T-cell (primary cell): ENCODE measurements around the gene POC1A. TPM values are rescaled to one million over a fixed set of nuclear protein-coding genes. Genes with fewer than 3 reads are reported as not detected.

Source experiments
- ATAC-seq, 4 experiments: fragments of 200-7000 bp in 3 of 4; fragments of 150-1000 bp in 1 of 4; cut with Tn5 transposase; replicated peaks in 1 of 4; 1 replicate in 3 of 4; 2 replicates in 1 of 4; pipeline ENCODE4 v1.10.0; 2021; ENCODE audit warnings: moderate library complexity in 3 of 4, mild to moderate bottlenecking in 2 of 4, moderate number of reproducible peaks in 1 of 4
- CTCF ChIA-PET, 2 donors: fragments of 300-600 bp; sonication (Branson Sonifier 250); formaldehyde crosslinking; loops; one replicate each; lab custom pipeline; 2022; ENCODE audit warnings: antibody characterized with exemption in 2 of 2; lab: Charles Lee
- POLR2A ChIA-PET, 2 donors: fragments of 300-600 bp; sonication (Branson Sonifier 250); formaldehyde crosslinking; loops; one replicate each; lab custom pipeline; 2022; ENCODE audit warnings: antibody characterized with exemption in 2 of 2; lab: Charles Lee
- DNase-seq, 35 experiments: peaks; one replicate each; pipeline versions ENCODE4 v3.0.0 to v3.0.0-alpha.2; 2013 to 2023
- H3K27ac ChIP-seq: one replicate; pipeline ENCODE4 v1.5.1; 2013; ENCODE audit warnings: low read length
- H3K27me3 ChIP-seq, 2 experiments: replicated peaks in 1 of 2; 1 replicate in 1 of 2; 2 replicates in 1 of 2; pipeline versions ENCODE4 v1.6.1 to v1.7.0; 2013; ENCODE audit warnings: low read length in 1 of 2, mixed read lengths in 1 of 2; ENCODE audit not compliant: control insufficient read depth in 2 of 2, insufficient read depth in 2 of 2; ENCODE audit errors: extremely low read depth in 1 of 2
- H3K36me3 ChIP-seq, 2 donors: 1 replicate in 1 of 2; 2 replicates in 1 of 2; pipeline versions ENCODE4 v1.6.1 to v1.7.0; 2013; ENCODE audit warnings: low read length in 1 of 2; ENCODE audit not compliant: control insufficient read depth in 2 of 2, insufficient read depth in 1 of 2; ENCODE audit errors: extremely low read depth in 1 of 2
- H3K4me1 ChIP-seq, 2 experiments: 1 replicate in 1 of 2; 2 replicates in 1 of 2; pipeline versions ENCODE4 v1.6.1 to v1.7.0; 2013; ENCODE audit warnings: low read length in 2 of 2, mixed read lengths in 1 of 2; ENCODE audit not compliant: insufficient read depth in 2 of 2, control insufficient read depth in 1 of 2; ENCODE audit errors: extremely low read depth in 1 of 2
- H3K4me3 ChIP-seq, 2 donors: 1 replicate in 1 of 2; 2 replicates in 1 of 2; pipeline versions ENCODE4 v1.5.1 to v1.7.0; 2013; ENCODE audit warnings: mild to moderate bottlenecking in 2 of 2, low read length in 1 of 2, moderate library complexity in 1 of 2; ENCODE audit not compliant: control insufficient read depth in 1 of 2; ENCODE audit errors: extremely low read depth in 1 of 2
- H3K9me3 ChIP-seq: 2 replicates; pipeline ENCODE4 v1.7.0; 2013
- H3K27ac Mint-ChIP-seq, 2 donors: one replicate each; pipeline ENCODE4 v1.8.0; 2020 to 2021; ENCODE audit warnings: mild to moderate bottlenecking in 2 of 2, mixed read lengths in 2 of 2
- H3K27me3 Mint-ChIP-seq, 2 donors: one replicate each; pipeline ENCODE4 v1.8.0; 2021 to 2022; ENCODE audit warnings: mixed read lengths in 2 of 2
- H3K36me3 Mint-ChIP-seq: one replicate; pipeline ENCODE4 v1.8.0; 2021; ENCODE audit warnings: mixed read lengths
- H3K4me1 Mint-ChIP-seq, 3 donors: one replicate each; pipeline ENCODE4 v1.8.0; 2020 to 2022; ENCODE audit warnings: mixed read lengths in 3 of 3, mild to moderate bottlenecking in 1 of 3
- H3K4me3 Mint-ChIP-seq, 3 donors: one replicate each; pipeline ENCODE4 v1.8.0; 2020 to 2022; ENCODE audit warnings: mild to moderate bottlenecking in 3 of 3, mixed read lengths in 3 of 3, moderate library complexity in 3 of 3
- H3K9me3 Mint-ChIP-seq, 3 donors: one replicate each; pipeline ENCODE4 v1.8.0; 2020 to 2022; ENCODE audit warnings: mixed read lengths in 3 of 3
- WGBS: methylation state at CpG from one replicate; pipeline ENCODE4 v1.1.5; 2013; ENCODE audit warnings: missing lambda C conversion rate; ENCODE audit not compliant: insufficient coverage; 5-methylcytosine and 5-hydroxymethylcytosine counted together
- total RNA-seq, 35 experiments: library from RNA in 6 of 35; stranded (reverse) in 6 of 35; fragments of 120-200 nt in 1 of 35; gene quantifications; one replicate each; pipeline versions ENCODE4 v1.2.1 to v1.2.4 and lab custom pipeline; 2013 to 2026

The POC1A gene
- total RNA-seq, 5 donors from 2014 or later (not counting 1 experiment from before 2014, with no cell fraction given), result 0.91 to 1.9 (median 1.7) TPM

- Mint-ChIP-seq H3K9me3 (no peaks in the 10 kb centered on the region), H3K27ac (no peak overlapping the region), H3K4me1 (peaks cover 0 to 9% (median 1%) of the 10 kb centered on the region in 3 donors), H3K4me3 (no peak overlapping the region), H3K27me3 (no peaks in the 10 kb centered on the region), H3K36me3 (no peaks in the 10 kb centered on the region)
- no peaks in the 10 kb centered on the region for H3K27me3 ChIP-seq
- ChIA-PET CTCF (no interaction called here), POLR2A (no interaction called here)
- peaks cover 3 to 8% of the 10 kb centered on the region in 2 experiments for H3K4me1 ChIP-seq
- ATAC-seq (no peak), DNase-seq (no peak)
- H3K4me3 ChIP-seq, result no peak overlapping the region
- no peaks in the 10 kb centered on the region for H3K9me3 ChIP-seq
- WGBS, result 98% methylated on average over 7 of the region's 8 CpGs
- H3K27ac ChIP-seq, result no peak overlapping the region
- H3K36me3 ChIP-seq, result peaks cover 0 to 3% of the 10 kb centered on the region in 2 donors
These were observed 29.5 kb downstream of the POC1A start for GRCh38 chr3:52124766-52125165.

- DNase-seq, result no peak
- Mint-ChIP-seq H3K27ac (no peak overlapping the region), H3K36me3 (no peaks in the 10 kb centered on the region), H3K27me3 (no peaks in the 10 kb centered on the region), H3K4me3 (no peak overlapping the region), H3K4me1 (peaks cover 0 to 9% (median 1%) of the 10 kb centered on the region in 3 donors), H3K9me3 (no peaks in the 10 kb centered on the region)
- WGBS, result 100% methylated on average over 1 of the region's 2 CpGs
- no peak overlapping the region for H3K4me3 ChIP-seq
- no peaks in the 10 kb centered on the region for H3K27me3 ChIP-seq
- ChIA-PET CTCF (interaction anchor here in 1 of 2 donors (1.5 kb wide), 1 partner anchor 123 kb away, joined by 3 read pairs; no protein-coding TSS in a partner anchor), POLR2A (no interaction called here)
- H3K9me3 ChIP-seq, result no peaks in the 10 kb centered on the region
- H3K4me1 ChIP-seq, result peaks cover 3 to 8% of the 10 kb centered on the region in 2 experiments
- H3K36me3 ChIP-seq, result peaks cover 0 to 3% of the 10 kb centered on the region in 2 donors
- no peak for ATAC-seq
- H3K27ac ChIP-seq, result no peak overlapping the region
These were observed 30.1 kb downstream of the POC1A start for GRCh38 chr3:52124126-52124525.

- H3K4me1 ChIP-seq, result peaks cover 3 to 8% of the 10 kb centered on the region in 2 experiments
- Mint-ChIP-seq H3K4me3 (no peak overlapping the region), H3K9me3 (no peaks in the 10 kb centered on the region), H3K36me3 (no peaks in the 10 kb centered on the region), H3K27ac (no peak overlapping the region), H3K4me1 (peaks cover 0 to 9% (median 1%) of the 10 kb centered on the region in 3 donors), H3K27me3 (no peaks in the 10 kb centered on the region)
- peak; percentile 43 to 88 (median 67) for DNase-seq
- no peak overlapping the region for H3K4me3 ChIP-seq
- ATAC-seq, result peak; percentile 88 to 92 (median 90)
- no peak overlapping the region for H3K27ac ChIP-seq
- H3K27me3 ChIP-seq, result no peaks in the 10 kb centered on the region
- POLR2A ChIA-PET, result interaction anchor here in 1 of 2 donors (0.6 kb wide), 1 partner anchor 14 kb away, joined by 3 read pairs; no protein-coding TSS in a partner anchor
- CTCF ChIA-PET, result interaction anchor here (0.6 to 1.8 kb wide), 6 partner anchors 19 to 122 kb away, joined by 3 to 10 read pairs (median 3); no protein-coding TSS in a partner anchor
- H3K9me3 ChIP-seq, result no peaks in the 10 kb centered on the region
- WGBS, result 56% methylated on average over 9 of the region's 10 CpGs
- peaks cover 0 to 3% of the 10 kb centered on the region in 2 donors for H3K36me3 ChIP-seq
These were observed 31.0 kb downstream of the POC1A start for GRCh38 chr3:52123106-52123725.

- H3K27me3 Mint-ChIP-seq, result no peaks in the 10 kb centered on the region
- H3K9me3 Mint-ChIP-seq, result no peaks in the 10 kb centered on the region
- H3K27me3 ChIP-seq, result no peaks in the 10 kb centered on the region
- H3K27ac Mint-ChIP-seq, result no peak overlapping the region
- peaks cover 0 to 3% of the 10 kb centered on the region in 2 donors for H3K36me3 ChIP-seq
- WGBS, result 96% methylated on average over 6 of the region's 7 CpGs
- no peaks in the 10 kb centered on the region for H3K36me3 Mint-ChIP-seq
- DNase-seq (no peak), ATAC-seq (no peak)
- no peak overlapping the region for H3K4me3 Mint-ChIP-seq
- H3K27ac ChIP-seq, result no peak overlapping the region
- ChIA-PET CTCF (interaction anchor here (0.6 to 1.8 kb wide), 7 partner anchors 20 to 123 kb away, joined by 3 to 10 read pairs (median 3); no protein-coding TSS in a partner anchor), POLR2A (interaction anchor here in 1 of 2 donors (0.6 kb wide), 1 partner anchor 15 kb away, joined by 3 read pairs; no protein-coding TSS in a partner anchor)
- H3K4me3 ChIP-seq, result no peak overlapping the region
- H3K4me1 Mint-ChIP-seq, result peaks cover 0 to 9% (median 1%) of the 10 kb centered on the region in 3 donors
- H3K4me1 ChIP-seq, result peaks cover 3 to 8% of the 10 kb centered on the region in 2 experiments
- H3K9me3 ChIP-seq, result no peaks in the 10 kb centered on the region
These were observed 31.7 kb downstream of the POC1A start for GRCh38 chr3:52122491-52122890.

GRCh38 chr3:52121813-52122212 is 32.4 kb downstream of the POC1A start:
- Mint-ChIP-seq H3K27ac (no peak overlapping the region), H3K27me3 (no peaks in the 10 kb centered on the region), H3K4me3 (no peak overlapping the region), H3K9me3 (no peaks in the 10 kb centered on the region), H3K4me1 (peaks cover 0 to 9% (median 1%) of the 10 kb centered on the region in 3 donors), H3K36me3 (no peaks in the 10 kb centered on the region)
- ATAC-seq (no peak), DNase-seq (no peak)
- Histone ChIP-seq H3K27me3 (no peaks in the 10 kb centered on the region), H3K9me3 (no peaks in the 10 kb centered on the region), H3K27ac (no peak overlapping the region), H3K4me1 (peaks cover 3 to 8% of the 10 kb centered on the region in 2 experiments), H3K4me3 (no peak overlapping the region), H3K36me3 (peaks cover 0 to 3% of the 10 kb centered on the region in 2 donors)
- WGBS, result 67% methylated on average over 3 of the region's 6 CpGs
- CTCF ChIA-PET, result interaction anchor here in 1 of 2 donors (1.2 to 2.7 kb wide), 2 partner anchors 121 to 123 kb away, joined by 3 to 8 read pairs; no protein-coding TSS in a partner anchor
- POLR2A ChIA-PET, result no interaction called here

- no peaks in the 10 kb centered on the region for H3K27me3 ChIP-seq
- CTCF ChIA-PET, result interaction anchor here (0.9 to 2.7 kb wide), 3 partner anchors 120 to 189 kb away, joined by 3 to 8 read pairs (median 4); no protein-coding TSS in a partner anchor
- Mint-ChIP-seq H3K27ac (peak overlapping the region in 1 of 2 donors; percentile 55), H3K27me3 (no peaks in the 10 kb centered on the region), H3K4me1 (peaks cover 0 to 9% (median 1%) of the 10 kb centered on the region in 3 donors), H3K9me3 (no peaks in the 10 kb centered on the region), H3K36me3 (no peaks in the 10 kb centered on the region), H3K4me3 (no peak overlapping the region)
- POLR2A ChIA-PET, result no interaction called here
- H3K27ac ChIP-seq, result no peak overlapping the region
- H3K4me3 ChIP-seq, result no peak overlapping the region
- H3K4me1 ChIP-seq, result peaks cover 3 to 8% of the 10 kb centered on the region in 2 experiments
- no peaks in the 10 kb centered on the region for H3K9me3 ChIP-seq
- ATAC-seq (no peak), DNase-seq (no peak)
- WGBS, result 33% methylated on average over 1 of the region's 7 CpGs
- H3K36me3 ChIP-seq, result peaks cover 0 to 3% of the 10 kb centered on the region in 2 donors
These were observed 32.8 kb downstream of the POC1A start for GRCh38 chr3:52121464-52121805.
